ENCODE data around the gene PTPRS. TPM values are rescaled to one million over a fixed set of nuclear protein-coding genes. Genes with fewer than 3 reads are reported as not detected.

The PTPRS gene
- total and polyA plus RNA-seq, 9 of the 15 experiments (the other 6 are each of a cell fraction or from before 2014, with no cell fraction given): 1.1 to 49.4 (median 14.1) TPM

DNA sequence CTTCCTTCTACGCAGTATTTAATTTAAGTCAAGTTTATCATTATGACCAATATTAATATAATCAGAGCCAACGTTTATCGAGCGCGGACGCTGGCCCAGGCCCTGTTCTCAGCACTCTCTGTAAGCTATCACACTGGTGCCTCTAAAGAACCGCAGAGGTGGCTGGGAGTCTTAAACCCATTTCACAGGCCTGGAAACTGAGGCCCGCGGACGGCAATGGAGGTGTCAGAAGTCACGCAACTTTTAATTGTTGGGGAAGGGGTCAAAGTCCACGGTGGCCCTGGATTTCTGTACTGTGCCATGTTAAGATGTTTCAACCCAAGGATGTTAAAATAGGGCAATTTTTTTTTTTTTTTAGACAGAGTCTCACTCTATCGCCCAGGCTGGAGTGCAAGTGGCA is 8.8 kb downstream of the PTPRS start (continued):
- no peak for TF ChIP-seq ZNF197 (CRISPR knock-in tag; IDR thresholded peaks at IDR 0.05; ENCODE audit: low read depth)
- TF ChIP-seq, protein P1, sequence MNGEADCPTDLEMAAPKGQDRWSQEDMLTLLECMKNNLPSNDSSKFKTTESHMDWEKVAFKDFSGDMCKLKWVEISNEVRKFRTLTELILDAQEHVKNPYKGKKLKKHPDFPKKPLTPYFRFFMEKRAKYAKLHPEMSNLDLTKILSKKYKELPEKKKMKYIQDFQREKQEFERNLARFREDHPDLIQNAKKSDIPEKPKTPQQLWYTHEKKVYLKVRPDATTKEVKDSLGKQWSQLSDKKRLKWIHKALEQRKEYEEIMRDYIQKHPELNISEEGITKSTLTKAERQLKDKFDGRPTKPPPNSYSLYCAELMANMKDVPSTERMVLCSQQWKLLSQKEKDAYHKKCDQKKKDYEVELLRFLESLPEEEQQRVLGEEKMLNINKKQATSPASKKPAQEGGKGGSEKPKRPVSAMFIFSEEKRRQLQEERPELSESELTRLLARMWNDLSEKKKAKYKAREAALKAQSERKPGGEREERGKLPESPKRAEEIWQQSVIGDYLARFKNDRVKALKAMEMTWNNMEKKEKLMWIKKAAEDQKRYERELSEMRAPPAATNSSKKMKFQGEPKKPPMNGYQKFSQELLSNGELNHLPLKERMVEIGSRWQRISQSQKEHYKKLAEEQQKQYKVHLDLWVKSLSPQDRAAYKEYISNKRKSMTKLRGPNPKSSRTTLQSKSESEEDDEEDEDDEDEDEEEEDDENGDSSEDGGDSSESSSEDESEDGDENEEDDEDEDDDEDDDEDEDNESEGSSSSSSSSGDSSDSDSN (IDR thresholded peaks at IDR 0.05; ENCODE audit: borderline replicate concordance in 1 of 2, low read depth in 2 of 2, low read length in 2 of 2): no peak
- TF ChIP-seq ZNF764 (CRISPR knock-in tag; IDR thresholded peaks at IDR 0.05; ENCODE audit: low read depth): no peak
- TF ChIP-seq, protein P2, sequence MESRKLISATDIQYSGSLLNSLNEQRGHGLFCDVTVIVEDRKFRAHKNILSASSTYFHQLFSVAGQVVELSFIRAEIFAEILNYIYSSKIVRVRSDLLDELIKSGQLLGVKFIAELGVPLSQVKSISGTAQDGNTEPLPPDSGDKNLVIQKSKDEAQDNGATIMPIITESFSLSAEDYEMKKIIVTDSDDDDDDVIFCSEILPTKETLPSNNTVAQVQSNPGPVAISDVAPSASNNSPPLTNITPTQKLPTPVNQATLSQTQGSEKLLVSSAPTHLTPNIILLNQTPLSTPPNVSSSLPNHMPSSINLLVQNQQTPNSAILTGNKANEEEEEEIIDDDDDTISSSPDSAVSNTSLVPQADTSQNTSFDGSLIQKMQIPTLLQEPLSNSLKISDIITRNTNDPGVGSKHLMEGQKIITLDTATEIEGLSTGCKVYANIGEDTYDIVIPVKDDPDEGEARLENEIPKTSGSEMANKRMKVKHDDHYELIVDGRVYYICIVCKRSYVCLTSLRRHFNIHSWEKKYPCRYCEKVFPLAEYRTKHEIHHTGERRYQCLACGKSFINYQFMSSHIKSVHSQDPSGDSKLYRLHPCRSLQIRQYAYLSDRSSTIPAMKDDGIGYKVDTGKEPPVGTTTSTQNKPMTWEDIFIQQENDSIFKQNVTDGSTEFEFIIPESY (CRISPR knock-in tag; IDR thresholded peaks at IDR 0.05): 0 out of 2 replicates have a peak, but pooled peaks have one; percentile 21
- TF ChIP-seq ADNP (tag; IDR thresholded peaks at IDR 0.05): peak; percentile 45
- TF ChIP-seq, protein P3, sequence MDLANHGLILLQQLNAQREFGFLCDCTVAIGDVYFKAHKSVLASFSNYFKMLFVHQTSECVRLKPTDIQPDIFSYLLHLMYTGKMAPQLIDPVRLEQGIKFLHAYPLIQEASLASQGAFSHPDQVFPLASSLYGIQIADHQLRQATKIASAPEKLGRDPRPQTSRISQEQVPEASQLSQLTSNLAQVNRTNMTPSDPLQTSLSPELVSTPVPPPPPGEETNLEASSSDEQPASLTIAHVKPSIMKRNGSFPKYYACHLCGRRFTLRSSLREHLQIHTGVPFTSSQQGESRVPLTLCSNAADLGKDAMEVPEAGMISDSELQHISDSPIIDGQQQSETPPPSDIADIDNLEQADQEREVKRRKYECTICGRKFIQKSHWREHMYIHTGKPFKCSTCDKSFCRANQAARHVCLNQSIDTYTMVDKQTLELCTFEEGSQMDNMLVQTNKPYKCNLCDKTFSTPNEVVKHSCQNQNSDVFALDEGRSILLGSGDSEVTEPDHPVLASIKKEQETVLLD (IDR thresholded peaks at IDR 0.05): no peak
- no peak for TF ChIP-seq EP400 (IDR thresholded peaks at IDR 0.05)
- TF ChIP-seq ZNF79 (CRISPR knock-in tag; IDR thresholded peaks at IDR 0.05; ENCODE audit: low read depth): no peak

All from K562 (cell line).